T-helper 1 cell treated with Interleukin-12 subunit alpha and Interleukin-12 subunit beta and Interleukin-4 antibody, amounts not matched to agents 30 ng/mL and 1 ng/mL, for 36 hours (primary cell): ENCODE measurements around the gene ZNF385D. TPM values are rescaled to one million over a fixed set of nuclear protein-coding genes. Genes with fewer than 3 reads are reported as not detected.

Experiments
- intact Hi-C: fragments of 100-400 bp; cut with micrococcal nuclease; formaldehyde crosslinking; loops from one replicate; pipeline ENCODE4 v1.15.1; 2024
- total RNA-seq: library from RNA; stranded (reverse); gene quantifications from 2 replicates; pipeline ENCODE4 v1.2.3, GENCODE V29; 2022

Gene ZNF385D
- total RNA-seq, 1 donor from 2014 or later: not detected

GRCh38 chr3:21750080-21750696, 822 bp downstream of the ZNF385D start:
- intact Hi-C loops: no loop called here

DNA sequence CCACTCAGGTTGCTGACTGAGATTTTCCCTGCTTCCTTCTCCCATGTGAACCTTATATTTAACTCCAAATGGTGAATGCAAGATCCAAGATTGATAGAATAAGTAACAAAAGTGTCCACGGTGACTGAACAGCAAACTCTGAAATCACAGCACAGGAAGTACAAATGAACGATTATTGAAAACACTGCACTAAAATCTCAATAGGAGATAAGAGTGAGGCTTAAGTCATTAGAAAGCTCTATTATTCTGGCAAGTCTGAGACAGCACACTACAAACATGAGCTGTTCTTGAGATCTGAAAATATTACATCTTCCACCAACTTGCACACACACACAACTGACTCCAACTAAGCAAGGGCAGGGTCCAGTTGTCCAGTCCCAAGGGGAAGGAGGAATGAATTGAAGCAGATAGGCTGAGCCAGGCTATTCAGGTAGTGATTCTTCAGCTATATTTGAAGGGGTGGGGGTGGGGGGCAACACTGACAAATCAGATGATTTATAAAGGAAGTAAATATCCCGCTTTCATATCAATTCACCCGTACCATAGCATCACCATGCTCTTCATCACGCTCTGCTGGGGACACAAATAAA, 2.9 kb downstream of the ZNF385D start:
- intact Hi-C loops: no loop called here

DNA sequence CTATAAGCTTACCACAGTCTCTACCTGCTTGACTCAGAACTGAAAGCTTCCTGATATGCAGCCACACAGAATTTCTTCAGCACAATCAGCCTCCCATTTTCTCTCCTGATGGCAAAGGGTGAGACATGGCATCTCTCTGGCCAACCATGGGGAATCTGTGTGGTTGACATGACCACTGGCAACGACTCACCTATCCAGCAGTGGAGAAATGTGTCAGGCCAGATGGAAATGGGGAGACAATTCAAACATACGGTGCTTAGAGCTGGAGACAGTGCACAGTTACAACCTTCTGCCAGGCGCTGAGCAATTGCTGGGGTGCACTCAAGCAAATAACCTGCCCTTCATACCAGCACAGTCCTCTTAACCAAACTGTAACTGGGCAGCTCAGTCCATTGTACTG, 3.6 kb downstream of the ZNF385D start:
- intact Hi-C loops: no loop called here

DNA sequence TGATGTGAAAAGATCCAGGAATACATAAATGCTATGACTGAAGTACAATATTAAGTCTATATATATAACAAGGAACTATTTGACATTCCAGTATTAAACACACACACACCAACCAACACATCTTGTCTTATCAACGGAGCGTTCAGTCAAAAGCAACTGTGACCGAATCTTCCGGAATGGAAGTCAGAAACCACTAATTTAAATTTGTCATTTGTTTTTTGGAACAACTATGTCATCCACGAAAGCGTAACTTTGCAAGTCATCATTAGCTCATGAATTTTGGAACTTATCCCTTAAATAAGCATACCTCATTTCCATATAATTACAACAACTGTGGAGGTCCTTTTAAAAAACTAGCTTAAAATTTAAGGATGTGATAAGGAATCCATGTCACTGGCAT, 5.0 kb downstream of the ZNF385D start:
- intact Hi-C loops: no loop called here

GRCh38 chr3:21744793-21745192, 6.2 kb downstream of the ZNF385D start:
- intact Hi-C loops: no loop called here

DNA sequence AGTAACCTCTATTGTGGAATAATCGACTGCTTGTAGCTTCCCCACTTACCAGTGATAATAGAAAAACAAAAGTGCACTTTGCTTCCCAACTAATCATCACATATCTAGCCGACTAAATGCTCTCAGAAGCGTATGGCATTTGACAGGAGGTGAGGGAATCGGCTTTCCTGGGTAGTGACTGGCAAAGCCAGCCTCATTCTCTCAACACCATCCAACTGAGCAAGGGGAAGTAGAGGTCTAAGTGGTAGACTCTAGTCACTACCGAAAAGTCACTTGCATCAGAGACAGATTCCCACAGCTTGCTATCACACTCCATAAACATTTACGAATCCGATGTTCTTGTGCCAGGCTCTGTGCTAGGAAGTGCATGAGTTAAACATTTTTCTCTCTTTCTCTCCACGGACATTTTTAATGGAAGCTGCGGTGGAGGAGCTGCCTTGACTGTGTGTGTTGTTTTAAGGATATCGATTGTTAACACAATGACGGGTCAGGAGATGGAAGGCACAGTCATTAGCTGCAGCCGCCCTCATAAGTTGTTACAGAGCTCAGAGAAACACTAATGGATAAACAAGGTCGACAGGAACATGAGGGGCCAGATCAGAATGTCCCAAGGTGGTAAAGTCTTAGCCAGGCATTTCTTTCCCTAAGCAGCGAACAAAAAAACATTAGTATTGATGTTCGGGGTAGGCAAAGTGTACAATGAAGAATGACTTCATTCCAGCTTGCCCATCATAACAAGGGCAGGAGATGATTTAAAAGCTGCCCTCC, 11.9 kb downstream of the ZNF385D start:
- intact Hi-C loops: no loop called here

GRCh38 chr3:21738283-21738682, 12.7 kb downstream of the ZNF385D start:
- intact Hi-C loops: no loop called here

GRCh38 chr3:21734746-21735145, 16.3 kb downstream of the ZNF385D start:
- intact Hi-C loops: no loop called here

GRCh38 chr3:21729888-21730459, 21.0 kb downstream of the ZNF385D start:
- intact Hi-C loops: no loop called here

- intact Hi-C loops: no loop called here
These were observed 21.7 kb downstream of the ZNF385D start for GRCh38 chr3:21729331-21729730.

GRCh38 chr3:21722768-21723167, 28.2 kb downstream of the ZNF385D start:
- intact Hi-C loops: no loop called here

GRCh38 chr3:21722301-21722700, 28.7 kb downstream of the ZNF385D start:
- intact Hi-C loops: no loop called here

DNA sequence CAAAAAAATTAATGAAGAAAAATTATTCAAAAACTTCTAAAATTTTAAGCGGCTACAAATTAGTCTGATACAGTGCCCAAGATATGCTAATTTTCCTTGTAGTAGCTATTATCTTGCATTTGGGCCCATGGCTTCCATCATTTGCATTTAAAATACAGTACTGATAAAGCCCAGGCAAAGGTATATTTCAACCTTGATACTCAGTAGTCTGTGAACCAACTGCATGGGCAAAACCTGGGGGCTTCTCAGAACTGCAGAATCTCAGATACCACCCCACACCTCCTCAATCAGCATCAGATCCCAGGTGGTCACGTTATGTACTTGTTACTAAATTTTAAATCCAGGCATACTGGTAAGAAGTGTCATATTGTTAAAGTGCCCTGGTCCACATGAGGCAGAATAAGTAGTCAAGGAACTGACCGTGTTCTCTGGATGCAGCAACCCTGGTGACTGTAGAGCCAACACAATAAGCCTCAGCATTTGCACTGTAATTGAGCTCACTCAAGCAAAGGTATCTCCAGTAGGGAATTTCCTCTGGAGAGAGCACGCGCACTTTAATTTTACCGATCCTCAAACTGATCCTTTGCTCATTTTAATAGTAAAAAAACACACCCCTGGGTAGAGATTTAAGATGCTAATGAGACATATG, 31.9 kb downstream of the ZNF385D start:
- intact Hi-C loops: no loop called here

DNA sequence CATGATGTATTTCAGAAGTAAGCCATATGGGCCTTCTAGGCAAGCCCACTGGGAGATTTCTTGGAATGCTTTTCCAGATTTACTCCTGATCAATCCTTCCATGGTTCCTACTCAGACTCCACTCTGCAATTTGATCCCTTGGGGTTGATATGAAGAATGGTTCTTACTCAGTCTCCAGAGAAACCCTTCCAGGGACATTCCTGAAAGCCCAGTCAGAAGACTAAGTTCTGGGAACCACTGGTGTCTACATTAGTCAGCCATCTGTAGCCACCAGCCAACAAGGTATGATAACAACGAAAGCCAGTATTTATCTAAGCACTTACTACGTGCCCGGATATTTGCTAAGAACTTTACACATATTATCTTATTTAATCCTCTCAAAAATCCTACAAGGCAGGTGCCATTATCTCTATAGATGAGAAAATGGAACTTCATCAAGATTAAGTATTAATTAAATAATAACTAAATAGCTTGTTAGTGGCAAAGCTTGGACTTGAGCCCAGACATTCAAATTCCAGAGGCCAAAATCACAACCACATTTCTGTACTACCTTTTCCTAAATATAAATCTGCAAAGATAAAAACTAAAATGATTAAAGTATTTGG, 32.7 kb downstream of the ZNF385D start:
- intact Hi-C loops: no loop called here

- intact Hi-C loops: no loop called here
These were observed 35.3 kb downstream of the ZNF385D start for GRCh38 chr3:21715662-21716061.

DNA sequence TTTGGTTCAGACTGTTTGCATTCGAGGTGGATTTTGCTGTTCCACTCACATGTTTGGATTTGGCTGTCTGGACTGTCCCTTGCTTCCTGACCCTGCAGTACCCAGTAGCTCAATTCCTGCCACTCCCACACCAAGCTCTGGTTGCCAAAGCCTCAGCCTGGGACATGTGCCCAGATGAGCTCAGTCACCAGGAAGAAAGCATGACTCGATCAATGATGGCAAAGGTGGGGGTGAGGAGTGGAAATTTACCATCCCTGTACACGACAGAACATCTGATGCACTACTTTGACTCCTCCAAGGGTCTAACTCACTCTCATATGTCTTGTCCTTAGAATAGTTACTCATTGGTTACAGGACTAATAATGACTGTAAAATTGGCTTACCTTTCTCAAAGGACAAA, 45.2 kb downstream of the ZNF385D start:
- intact Hi-C loops: no loop called here

GRCh38 chr3:21704796-21705195, 46.2 kb downstream of the ZNF385D start:
- intact Hi-C loops: no loop called here

DNA sequence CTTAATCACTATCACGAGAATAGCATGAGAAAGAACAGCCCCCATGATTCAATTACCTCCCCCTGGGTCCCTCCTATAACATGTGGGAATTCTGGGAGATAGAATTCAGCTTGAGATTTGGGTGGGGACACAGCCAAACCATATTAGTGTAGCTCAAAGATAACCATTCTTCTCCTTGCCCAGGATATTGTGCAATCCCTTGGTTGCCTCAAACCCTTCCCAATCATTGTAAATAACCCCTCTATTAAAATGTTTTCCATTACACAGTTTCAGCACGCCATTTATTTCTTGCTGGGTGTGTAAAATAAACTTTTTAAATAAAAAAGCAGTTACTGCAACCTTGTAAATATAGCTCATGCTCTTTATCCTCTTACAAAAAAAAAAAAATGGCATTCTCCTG, 47.7 kb downstream of the ZNF385D start:
- intact Hi-C loops: no loop called here

GRCh38 chr3:21697707-21698106, 53.3 kb downstream of the ZNF385D start:
- intact Hi-C loops: no loop called here

- intact Hi-C loops: no loop called here
These were observed 56.5 kb downstream of the ZNF385D start for GRCh38 chr3:21694506-21694905.

GRCh38 chr3:21691036-21691435, 60.0 kb downstream of the ZNF385D start:
- intact Hi-C loops: no loop called here
